GM19240 (cell line): ENCODE results near the gene MARF1.

Source experiments
- DNase-seq: peaks from one replicate; pipeline ENCODE4 v3.0.0; 2011; ENCODE audit warnings: low spot score; ENCODE audit not compliant: insufficient read length

MARF1 gene

GRCh38 chr16:15602285-15603044 is 40.5 kb downstream of the MARF1 start:
- no peak for DNase-seq

GRCh38 chr16:15601212-15601879 is 41.6 kb downstream of the MARF1 start:
- DNase-seq: no peak

GRCh38 chr16:15599303-15600070 is 43.5 kb downstream of the MARF1 start:
- DNase-seq: no peak

GRCh38 chr16:15598648-15599190 is 44.2 kb downstream of the MARF1 start:
- no peak for DNase-seq

GRCh38 chr16:15597822-15598647 is 44.9 kb downstream of the MARF1 start:
- no peak for DNase-seq

- DNase-seq: no peak
Observed at GRCh38 chr16:15597135-15597534, 45.8 kb downstream of the MARF1 start.

GRCh38 chr16:15594711-15595320 is 48.1 kb downstream of the MARF1 start:
- no peak for DNase-seq

GRCh38 chr16:15593235-15593634 is 49.7 kb downstream of the MARF1 start:
- DNase-seq: no peak

GRCh38 chr16:15592324-15592723 is 50.6 kb downstream of the MARF1 start:
- no peak for DNase-seq

- no peak for DNase-seq
Observed at GRCh38 chr16:15587152-15587825, 55.7 kb downstream of the MARF1 start.

GRCh38 chr16:15586716-15587115 is 56.2 kb downstream of the MARF1 start:
- DNase-seq: no peak

GRCh38 chr16:15585956-15586355 is 57.0 kb downstream of the MARF1 start:
- no peak for DNase-seq

- DNase-seq: no peak
Observed at GRCh38 chr16:15583526-15583925, 59.4 kb downstream of the MARF1 start.

GRCh38 chr16:15581127-15581815 is 61.7 kb downstream of the MARF1 start:
- no peak for DNase-seq

GRCh38 chr16:15578824-15579223 is 64.1 kb downstream of the MARF1 start:
- no peak for DNase-seq

GRCh38 chr16:15576960-15577958 is 65.7 kb downstream of the MARF1 start:
- DNase-seq: no peak

- no peak for DNase-seq
Observed at GRCh38 chr16:15575293-15576049, 67.5 kb downstream of the MARF1 start.

- no peak for DNase-seq
Observed at GRCh38 chr16:15574614-15574948, 68.4 kb downstream of the MARF1 start.
